ENCODE data around the gene DCTN4.

DNA sequence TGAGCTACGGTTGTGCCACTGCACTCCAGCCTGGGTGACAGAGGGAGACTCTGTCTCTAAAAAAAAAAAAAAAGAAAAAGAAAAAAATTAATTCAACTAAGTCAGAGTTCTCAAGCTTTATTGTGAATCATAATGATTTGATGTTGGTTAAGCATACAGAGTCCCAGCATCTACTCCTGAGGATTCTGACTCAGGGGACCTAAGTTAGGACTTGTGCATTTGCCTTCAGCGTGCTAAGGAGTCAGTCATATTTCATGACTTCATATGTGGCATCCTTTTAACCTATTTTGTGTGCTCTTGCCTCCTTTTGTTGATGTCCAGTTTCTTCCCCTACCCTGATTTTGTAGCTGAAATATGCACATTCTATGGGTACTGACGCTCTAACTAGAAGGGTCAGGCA lies 94.9 kb downstream of the DCTN4 start:
- TF ChIP-seq ZNF512 (CRISPR knock-in tag; IDR thresholded peaks at IDR 0.05; ENCODE audit: borderline replicate concordance) (no peak), ELF4 (CRISPR knock-in tag; IDR thresholded peaks at IDR 0.05; ENCODE audit: low read depth) (no peak), FOXK1 (CRISPR knock-in tag; IDR thresholded peaks at IDR 0.05) (no peak), TEAD1 (CRISPR knock-in tag; IDR thresholded peaks at IDR 0.05) (no peak), CBFB (CRISPR knock-in tag; IDR thresholded peaks at IDR 0.05; ENCODE audit: low read depth) (no peak), JUN (CRISPR knock-in tag; IDR thresholded peaks at IDR 0.05) (no peak), CTCF (IDR thresholded peaks at IDR 0.05) (no peak)

Measured in WTC11 (cell line).